Stimulated activated naive CD4-positive, alpha-beta T cell (primary cell): ENCODE data around the gene UBXN10.
A peak's percentile ranks its signal among the peaks of the same experiment; 100 is the strongest.

Experiments
- DNase-seq, 6 experiments: peaks; one replicate each; lab custom pipeline; 2025; lab: John Stamatoyannopoulos, UW

The UBXN10 gene

DNA sequence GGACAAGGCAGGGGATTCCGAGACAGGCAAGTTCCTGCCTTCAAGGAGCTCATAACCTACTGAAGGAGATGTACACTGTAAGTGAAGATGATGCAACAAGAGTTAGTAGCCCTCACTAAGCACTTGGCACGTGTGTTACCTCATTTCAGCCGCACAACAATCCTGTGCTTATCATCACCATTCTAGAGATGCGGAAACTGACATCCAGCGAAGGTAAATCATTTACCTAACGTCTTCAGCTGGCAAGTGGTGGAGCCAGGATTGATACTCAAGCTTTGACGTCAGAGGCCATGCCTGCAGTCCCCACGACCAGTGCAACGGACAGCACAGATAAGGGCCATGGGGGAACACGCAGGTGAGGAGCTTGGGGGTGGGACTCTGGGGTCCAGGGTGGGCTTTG is 2.9 kb upstream of the UBXN10 start:
- DNase-seq: no peak

DNA sequence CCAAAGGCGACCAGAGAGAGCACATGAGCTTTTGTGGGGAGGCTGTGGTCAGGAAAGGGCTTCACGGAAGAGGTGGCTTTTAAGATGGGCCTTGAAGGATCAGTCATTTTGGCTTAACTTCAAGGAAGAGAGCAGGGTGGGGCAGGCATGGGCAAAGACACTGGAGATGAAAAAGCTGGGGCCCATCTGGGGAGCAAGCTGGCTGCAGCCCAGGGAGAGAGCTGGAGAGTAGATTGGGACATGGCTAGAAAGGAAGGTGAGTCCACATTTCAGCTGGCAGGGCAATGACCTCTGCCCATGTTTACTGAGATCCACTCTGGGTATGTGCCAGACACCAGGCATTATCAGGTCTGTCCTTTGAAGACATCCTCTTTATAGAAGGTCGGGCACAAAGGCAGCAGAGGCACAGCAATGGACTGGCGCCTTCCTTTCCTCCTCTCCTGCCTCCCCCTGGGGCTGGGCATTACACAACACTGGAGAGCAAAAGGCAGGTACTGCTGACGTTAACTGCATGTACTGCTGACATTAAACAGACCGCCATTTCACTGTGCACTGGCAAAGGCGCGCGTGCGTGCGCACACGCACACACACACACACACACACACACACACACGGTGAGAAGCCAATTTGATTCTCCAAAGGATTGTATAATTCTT is 2.2 kb upstream of the UBXN10 start:
- DNase-seq: no peak

DNA sequence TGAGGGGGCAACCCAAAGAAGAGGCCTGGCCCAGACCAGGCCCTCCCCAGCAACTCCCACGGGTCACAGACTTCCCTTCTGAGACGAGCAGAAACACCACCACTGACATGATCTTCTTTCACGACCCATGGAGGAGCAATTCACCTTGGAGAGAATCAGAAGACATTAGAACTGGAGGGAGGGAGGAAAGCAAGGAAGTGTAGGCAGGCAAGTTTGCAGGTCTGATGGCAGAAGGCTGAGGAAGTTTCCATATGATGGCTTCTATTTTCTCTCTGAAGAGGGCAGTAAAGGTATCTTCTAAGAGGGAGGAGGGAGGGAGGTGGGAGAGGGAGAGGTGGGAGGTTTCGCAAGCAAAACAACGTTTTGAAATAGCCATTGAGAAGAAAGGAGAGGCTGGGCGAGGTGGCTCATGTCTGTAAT is 1.4 kb upstream of the UBXN10 start:
- DNase-seq: no peak

DNA sequence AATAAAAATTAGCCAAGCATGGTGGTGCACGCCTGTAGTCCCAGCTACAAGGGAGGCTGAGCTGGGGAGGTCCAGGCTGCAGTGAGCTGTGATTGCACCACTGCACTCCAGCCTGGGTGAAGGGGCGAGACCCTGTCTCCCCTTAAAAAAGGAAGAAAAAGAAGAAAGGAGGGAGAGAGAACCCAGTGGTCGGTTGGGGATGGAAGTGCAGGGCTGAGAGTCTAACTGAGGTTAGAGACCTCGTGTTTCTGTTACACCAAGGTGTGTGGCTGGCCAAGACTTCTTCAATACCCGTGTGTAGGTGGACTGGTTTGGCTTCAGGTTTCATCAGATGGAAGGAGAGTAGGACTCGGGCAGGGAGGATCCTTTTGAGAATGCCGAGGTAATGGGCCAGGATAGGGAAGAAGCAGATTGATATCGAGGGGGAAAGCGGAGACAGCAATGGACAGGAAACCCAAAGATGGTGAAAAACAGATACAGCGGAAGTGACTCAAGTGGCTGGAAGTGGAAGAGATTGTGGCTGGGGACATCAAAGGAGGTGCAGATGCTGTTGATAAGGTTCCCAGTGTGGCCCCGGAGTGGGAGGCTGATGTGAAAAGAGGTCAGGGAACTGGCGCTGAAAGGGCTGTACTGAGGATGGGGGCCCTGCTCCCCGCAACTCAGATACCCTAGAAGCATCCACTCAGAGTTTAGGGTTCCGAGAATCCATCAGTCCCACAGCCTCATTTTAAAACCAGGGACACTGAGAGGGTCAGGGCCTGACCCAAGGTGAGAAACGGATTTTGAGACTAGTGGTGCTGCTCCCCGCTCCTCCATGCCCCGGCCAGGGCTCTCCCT is 681 bp upstream of the UBXN10 start:
- DNase-seq: peak in 5 of 6 experiments; percentile 18 to 60 (median 52)

DNA sequence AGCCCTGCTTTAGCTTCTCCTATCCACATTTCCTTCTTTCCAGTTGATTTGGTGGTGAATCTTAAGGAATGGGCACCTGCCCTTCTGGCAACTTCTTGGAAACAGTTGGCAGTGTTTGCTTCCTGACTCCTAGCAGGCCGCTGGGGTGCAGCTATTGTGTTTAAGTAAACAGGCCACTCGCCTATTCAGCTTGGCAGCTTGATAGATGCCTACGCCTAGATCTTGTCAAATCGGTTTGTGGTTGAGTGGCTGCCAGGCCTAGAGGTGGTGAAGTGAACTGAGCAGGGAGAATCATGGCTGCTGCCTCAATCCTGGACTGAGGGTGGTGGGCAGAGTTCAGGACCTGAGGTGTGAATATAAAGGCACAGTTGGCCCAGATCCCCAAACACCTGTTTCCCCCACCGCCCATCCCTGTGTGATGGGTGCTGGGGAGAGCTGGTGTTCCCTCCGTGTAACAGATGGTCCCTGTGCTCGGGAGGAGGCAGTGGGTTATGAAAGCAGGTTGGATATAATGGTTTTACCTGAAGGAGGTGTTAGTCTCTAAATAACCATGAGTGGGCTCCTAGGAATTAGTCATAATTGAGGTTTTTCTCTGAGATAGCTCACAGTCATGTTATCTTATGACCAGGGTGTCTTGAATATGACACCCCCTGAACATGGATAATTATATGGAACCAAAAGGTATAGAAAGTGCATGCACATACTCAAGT is 1.4 kb downstream of the UBXN10 start:
- DNase-seq: peak in 1 of 6 experiments; percentile 13

DNA sequence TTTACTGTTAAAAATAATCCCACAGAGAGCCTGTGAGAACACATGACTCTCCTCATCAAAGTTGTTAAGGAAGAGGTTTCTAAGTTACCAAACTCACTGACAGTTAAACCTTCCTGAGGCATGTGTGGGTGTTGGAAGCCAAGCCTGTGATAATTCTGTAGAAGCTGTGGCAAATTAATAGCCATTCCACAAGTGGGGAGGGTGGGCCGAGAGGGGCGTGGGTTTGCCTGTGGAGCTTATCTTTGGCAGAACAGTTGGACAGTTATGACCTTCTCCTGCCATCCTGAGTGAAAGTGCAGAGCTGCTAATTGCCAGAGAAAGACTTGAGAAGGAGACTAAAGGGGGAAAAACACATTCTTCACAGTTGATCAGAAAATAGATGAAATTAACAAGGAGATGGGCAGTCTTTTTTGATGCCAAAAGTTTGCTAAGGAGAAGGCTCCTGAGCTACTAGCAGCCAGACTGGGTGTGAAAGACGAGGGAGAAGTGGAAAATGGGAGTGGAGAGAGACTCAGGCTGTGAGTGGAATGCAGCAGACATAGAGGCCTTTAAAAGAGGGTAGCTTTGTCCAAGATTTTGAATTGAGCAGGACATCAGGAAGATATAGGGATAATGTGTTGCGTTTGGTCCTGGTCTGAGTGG is 2.0 kb downstream of the UBXN10 start:
- DNase-seq: no peak

DNA sequence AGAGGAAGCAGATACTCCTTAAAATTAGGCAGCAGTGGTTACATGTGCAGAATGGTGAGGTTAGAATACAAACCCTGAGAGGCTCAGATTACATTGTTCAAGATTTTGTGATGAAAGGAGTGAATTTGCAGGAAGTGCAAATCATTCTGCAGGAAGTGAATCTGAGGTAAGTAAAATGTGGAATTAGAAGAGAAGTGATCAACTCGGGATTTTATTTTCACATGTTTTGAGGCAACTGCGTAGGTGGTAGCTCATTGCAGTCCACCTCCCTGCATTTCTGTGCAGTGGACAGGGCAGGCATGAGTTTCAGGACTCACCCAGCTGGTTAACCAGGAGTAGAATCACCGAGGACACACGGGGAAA is 2.5 kb downstream of the UBXN10 start:
- DNase-seq: no peak

DNA sequence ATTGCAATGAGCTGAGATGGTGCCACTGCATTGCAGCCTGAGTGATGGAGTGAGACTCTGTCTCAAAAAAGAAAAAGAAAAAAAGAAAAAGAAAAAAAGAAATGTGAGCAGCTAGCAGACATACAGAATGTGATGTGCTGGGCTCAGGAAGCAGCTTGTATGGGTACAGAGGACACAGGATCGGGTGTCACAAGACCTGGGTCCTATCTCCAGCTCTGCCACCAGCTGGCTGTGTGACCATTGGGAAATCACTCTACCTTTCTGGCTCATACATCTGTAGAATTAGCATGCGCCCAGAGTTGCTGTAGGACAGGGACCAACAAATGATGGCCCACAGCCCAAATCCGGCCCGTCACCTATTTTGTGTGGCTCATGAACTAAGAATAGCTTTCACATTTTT is 3.8 kb downstream of the UBXN10 start:
- no peak for DNase-seq

DNA sequence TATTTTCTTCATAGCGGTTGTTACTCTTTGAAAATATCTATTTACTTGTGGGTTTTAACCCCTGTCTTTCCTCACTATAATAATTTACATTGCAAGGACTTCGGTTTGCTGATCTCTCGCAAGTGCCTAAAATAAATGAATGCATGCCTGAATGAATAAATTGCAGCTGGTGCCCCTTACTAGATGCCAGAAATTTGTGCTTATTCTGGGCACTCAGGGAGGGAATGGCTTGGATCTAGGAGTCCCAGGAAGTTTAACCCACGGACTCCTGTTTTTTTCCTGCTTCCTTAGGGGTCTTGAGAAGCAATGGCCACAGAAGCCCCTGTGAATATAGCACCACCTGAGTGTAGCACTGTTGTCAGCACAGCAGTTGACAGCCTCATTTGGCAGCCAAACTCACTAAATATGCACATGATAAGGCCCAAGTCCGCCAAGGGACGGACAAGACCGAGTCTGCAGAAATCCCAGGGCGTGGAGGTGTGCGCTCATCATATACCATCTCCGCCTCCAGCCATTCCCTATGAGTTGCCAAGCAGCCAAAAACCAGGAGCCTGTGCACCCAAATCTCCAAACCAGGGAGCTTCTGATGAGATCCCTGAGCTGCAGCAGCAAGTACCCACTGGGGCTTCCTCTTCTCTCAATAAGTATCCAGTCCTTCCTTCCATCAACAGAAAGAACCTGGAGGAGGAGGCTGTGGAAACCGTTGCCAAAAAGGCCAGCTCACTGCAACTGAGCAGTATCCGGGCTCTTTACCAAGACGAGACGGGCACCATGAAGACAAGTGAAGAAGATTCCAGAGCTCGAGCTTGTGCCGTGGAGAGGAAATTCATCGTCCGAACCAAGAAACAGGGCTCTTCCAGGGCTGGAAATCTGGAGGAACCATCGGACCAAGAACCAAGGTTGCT is 4.6 kb downstream of the UBXN10 start:
- no peak for DNase-seq

DNA sequence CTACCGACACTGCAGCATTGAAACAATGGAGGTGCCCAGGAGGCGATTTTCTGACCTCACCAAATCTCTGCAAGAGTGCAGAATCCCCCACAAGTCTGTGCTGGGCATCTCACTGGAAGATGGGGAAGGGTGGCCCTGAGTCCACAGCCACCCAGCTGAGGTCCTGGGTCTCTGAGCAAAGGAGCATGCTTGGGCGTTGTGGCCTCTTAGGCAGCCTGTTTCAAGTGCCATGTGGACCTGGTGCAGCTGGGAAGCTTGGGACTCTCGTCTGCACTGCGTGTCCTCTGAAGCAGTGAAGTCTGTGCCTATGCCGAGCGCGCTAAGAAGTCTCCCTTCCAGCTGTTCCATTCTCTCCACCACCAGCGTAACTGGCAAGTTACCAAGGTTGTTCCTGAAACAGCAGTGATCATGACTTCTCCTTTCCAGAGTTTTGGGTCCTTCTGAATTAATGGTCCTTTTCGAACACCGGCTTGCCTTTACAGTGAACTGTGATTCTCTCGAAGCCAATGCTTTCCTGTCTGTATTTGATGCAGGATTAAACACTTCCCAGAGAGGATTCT is 5.5 kb downstream of the UBXN10 start:
- no peak for DNase-seq

DNA sequence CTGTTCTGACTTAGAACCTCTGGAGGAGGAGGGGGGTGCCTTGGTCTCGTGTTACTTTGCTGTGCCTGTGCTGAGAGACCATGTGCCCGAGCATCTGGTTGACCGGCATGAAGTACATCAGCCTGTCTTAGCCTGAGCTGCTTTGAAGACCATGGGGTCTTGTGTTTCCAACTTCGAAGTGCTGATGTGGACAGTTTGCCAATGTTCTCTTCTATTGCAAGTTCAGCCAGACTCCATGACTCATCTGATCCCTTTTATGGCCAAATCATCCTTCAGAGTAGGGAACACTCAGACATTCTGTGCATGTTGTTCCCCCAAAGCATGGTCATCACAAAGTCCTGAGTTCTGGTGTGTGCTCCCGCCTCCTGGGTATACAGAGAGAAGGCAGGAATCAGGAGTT is 6.5 kb downstream of the UBXN10 start:
- no peak for DNase-seq

DNA sequence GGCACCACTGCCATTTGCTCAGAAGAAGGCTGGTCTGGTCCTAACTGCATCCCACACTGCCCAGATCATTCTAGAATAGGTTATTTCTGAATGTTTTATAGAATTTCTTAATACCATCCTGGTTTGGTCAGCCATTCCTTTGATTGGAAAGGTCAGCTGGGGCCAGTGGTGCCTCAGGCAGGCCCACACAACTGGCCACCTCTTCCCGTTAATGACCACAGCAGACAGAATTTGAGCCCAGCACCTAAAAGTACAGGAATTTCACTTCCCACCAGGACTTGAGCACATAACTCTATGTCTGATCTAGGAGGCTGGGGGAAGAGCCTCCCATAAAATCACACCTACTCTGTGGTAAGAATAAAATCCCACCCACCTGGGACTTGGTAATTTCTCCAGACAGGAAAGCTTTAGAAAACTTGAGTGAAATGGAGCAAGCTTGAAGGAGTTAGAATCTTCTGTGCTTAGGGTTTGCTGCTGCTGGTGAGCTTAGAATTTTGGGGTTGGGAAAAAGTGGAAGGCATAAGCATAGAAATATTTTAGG is 7.0 kb downstream of the UBXN10 start:
- DNase-seq: no peak

DNA sequence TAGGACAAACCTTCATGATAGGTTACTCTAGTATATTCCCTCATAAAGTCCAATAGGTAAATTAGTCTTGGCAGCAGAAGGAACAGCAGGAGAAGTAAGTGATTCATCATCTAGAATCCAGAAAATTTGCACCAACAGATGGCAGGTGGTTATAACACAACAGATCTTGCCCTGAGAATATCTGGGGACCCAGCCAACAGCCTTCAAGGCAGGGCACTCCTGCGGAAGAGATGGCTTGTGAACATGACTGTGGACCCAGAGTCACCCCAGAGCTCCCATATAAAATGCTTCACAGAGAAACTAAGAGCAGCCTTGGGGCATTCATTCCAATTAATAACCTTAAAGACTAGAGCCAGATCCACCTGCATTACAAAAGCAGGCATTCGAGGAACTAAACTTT is 8.3 kb downstream of the UBXN10 start:
- DNase-seq: no peak

DNA sequence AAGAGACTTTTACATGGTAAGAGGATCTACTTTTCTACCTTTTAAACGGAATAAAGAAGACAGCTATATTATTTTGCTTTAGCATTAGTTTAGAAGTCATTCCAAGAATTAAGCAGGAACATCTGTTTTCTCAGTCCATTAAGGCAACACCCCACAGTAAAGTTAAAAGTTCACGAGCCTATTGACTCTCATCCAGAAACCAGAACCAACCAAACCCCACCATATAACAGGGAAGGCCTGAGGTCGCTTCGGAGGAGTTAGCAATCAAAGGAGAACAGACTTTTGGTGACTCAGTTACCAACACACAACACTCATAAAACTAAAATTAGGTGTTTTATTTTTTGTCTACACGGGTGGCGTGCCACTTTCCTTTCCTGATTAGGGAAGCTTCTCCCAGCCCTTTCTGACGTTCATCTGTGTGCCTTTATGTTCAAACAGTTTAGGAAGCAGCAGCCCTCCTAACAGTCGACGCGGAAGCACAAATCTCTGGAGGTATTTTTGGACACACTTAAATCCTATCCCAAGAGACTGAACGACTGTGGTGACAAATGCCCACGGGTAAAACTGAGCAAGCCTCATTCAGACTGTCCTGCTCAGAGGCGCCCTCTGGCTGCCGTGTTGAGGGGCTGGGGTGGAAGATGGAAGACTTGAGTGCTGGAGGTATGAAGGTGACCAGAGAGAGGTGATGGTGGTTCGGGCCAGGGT is 9.0 kb downstream of the UBXN10 start:
- DNase-seq: peak; percentile 34 to 70 (median 52)

DNA sequence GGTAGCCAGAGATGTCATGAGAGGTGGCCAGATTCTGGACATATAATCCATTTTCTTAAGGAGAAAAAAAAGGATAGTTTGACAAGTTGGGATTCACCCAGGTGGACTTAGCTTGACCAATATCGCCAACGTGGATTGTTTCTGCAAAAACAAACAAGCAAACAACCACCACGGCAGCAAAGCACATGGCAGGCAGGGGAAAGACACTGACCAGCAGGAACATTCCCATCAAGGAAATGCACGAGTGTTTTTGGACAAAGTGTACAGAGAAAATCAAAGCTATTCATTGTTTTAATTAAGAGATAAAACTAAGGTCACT is 9.5 kb downstream of the UBXN10 start:
- DNase-seq: no peak

DNA sequence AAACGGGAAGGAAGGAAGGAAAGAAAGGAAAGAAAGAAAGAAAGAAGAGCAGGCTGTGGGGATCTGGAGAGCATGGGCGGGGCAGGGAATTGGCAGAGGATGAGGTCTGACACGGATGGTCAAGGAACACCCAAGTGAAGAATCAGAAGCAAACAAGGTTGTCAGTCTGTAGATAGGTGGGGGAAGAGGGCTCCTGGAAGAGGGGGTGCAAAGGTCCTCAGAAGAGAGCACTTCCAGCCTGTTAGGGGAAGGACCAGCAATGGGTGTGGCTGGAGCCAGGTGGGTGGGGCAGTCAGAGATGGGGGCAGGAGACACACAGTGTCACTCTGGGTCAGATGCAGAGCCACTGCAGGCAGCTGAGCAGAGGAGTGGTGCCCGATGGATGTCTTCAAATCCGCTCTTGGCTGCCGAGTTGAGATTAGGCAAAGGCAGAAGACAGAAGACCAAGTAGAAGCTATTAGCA is 11.5 kb downstream of the UBXN10 start:
- no peak for DNase-seq

DNA sequence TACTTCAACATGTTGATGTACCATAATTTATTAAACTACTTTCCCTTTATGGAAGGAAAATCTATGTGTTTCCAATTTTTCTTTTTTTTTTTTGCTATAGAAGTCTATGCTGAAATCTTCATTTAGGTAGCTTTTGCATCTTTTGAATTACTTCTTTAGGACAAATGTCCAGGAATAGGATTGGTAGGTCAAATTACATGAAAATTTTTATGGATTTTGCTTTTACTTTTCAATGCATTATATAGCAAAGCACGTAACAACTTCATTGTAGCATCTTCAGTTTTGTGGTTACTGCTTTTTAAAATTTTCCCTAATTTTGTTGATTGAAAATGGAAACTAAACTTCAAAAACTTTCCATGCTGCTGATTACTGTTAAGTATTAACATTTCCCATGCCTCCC is 12.4 kb downstream of the UBXN10 start:
- DNase-seq: no peak

DNA sequence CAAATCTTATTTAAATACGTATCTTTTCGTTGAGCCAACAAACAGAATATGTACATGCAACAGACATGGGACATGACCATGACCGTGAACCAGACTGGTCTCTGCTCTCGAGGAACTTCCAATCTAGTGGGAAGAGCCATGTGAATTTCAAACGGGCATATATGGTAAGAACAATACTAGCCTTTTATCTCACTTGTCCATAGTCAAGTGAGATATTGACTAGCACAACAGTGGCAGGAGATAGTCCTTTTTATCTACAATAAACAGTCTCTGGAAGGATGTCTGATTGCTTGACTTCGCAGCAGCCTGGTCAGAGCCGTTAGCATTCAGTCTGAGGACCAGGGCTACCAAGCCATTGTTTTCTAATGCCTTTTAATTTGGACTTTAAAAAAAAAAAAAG is 13.0 kb downstream of the UBXN10 start:
- no peak for DNase-seq

DNA sequence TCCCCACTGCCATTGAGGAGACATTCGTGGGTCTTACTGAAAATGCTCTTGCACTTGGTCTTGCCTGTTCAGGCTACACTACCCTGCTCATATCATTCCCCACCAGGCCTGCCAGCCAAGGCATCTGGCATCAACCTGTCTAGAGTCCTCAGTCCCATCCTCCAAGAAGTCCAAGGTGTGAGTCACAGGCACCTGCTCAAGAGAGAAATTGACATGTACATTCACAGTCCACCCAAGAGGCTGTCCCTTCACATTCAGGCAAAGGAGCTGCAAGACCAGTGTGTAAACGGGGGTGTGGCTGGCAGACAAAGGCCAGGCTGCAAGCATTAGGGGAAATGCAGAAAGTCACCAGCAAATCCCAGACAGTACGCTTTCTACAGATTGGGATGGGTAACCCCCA is 13.5 kb downstream of the UBXN10 start:
- DNase-seq: no peak

DNA sequence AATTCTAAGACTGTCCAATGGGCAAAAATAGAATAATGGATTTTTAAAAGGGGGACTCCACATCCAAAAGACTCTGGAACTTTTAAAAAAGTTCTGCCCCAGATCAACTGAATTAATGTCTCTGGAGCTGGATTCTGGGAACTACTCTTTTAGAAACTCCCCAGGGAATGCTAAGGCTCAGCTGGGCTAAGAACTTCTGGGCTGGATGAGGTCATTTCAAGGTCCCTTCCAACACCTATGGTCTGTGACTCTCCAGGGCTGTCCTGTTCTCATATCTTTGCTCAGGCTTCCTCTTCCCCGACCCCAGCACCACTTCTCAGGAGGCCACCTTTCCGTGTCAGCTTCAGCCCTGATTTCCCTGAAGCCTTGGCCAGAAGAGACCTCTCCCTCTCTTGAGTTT is 13.9 kb downstream of the UBXN10 start:
- DNase-seq: no peak
